ENCODE data around the gene BLM.

Gene BLM

GRCh38 chr15:90742087-90742486, 24.9 kb downstream of the BLM start:
- DNase-seq, result no peak

- no peak for DNase-seq
These were observed 26.3 kb downstream of the BLM start for GRCh38 chr15:90743407-90743806.

- DNase-seq, result no peak
These were observed 27.7 kb downstream of the BLM start for GRCh38 chr15:90744759-90745402.

GRCh38 chr15:90749754-90750153, 32.6 kb downstream of the BLM start:
- no peak for DNase-seq

GRCh38 chr15:90750186-90750585, 33.0 kb downstream of the BLM start:
- DNase-seq, result peak; percentile 64

- no peak for DNase-seq
These were observed 34.2 kb downstream of the BLM start for GRCh38 chr15:90751300-90751825.

- DNase-seq, result no peak
These were observed 39.8 kb downstream of the BLM start for GRCh38 chr15:90756916-90757315.

GRCh38 chr15:90757461-90757860, 40.3 kb downstream of the BLM start:
- DNase-seq, result no peak

- no peak for DNase-seq
These were observed 43.6 kb downstream of the BLM start for GRCh38 chr15:90760661-90761232.

- DNase-seq, result no peak
These were observed 44.5 kb downstream of the BLM start for GRCh38 chr15:90761629-90762028.

GRCh38 chr15:90762109-90762508, 45.0 kb downstream of the BLM start:
- no peak for DNase-seq

GRCh38 chr15:90763366-90764099, 46.4 kb downstream of the BLM start:
- DNase-seq, result no peak

GRCh38 chr15:90765531-90765930, 48.4 kb downstream of the BLM start:
- no peak for DNase-seq

- DNase-seq, result no peak
These were observed 48.8 kb downstream of the BLM start for GRCh38 chr15:90765966-90766365.

GRCh38 chr15:90769375-90769774, 52.2 kb downstream of the BLM start:
- DNase-seq, result no peak

GRCh38 chr15:90773485-90773884, 56.3 kb downstream of the BLM start:
- DNase-seq, result no peak

- no peak for DNase-seq
These were observed 57.8 kb downstream of the BLM start for GRCh38 chr15:90774731-90775514.

- DNase-seq, result no peak
These were observed 63.8 kb downstream of the BLM start for GRCh38 chr15:90780916-90781315.

GRCh38 chr15:90782442-90782841, 65.3 kb downstream of the BLM start:
- no peak for DNase-seq

GRCh38 chr15:90787881-90788280, 70.7 kb downstream of the BLM start:
- DNase-seq, result no peak

GRCh38 chr15:90789462-90789861, 72.3 kb downstream of the BLM start:
- no peak for DNase-seq

- no peak for DNase-seq
These were observed 72.9 kb downstream of the BLM start for GRCh38 chr15:90790057-90790456.

GRCh38 chr15:90790561-90790960, 73.4 kb downstream of the BLM start:
- DNase-seq, result no peak

Data from activated effector memory CD4-positive, alpha-beta T cell treated with anti-CD3 and anti-CD28 coated beads, Interleukin-2, amount 50 U/mL, for 16 hours (primary cell).